ENCODE data around the gene NYAP1.
"Not testable (repeated sequence)": the region's sequence is repeated elsewhere in the genome, so short reads cannot be mapped to it uniquely, and the experiment has no call there.

Gene NYAP1

DNA sequence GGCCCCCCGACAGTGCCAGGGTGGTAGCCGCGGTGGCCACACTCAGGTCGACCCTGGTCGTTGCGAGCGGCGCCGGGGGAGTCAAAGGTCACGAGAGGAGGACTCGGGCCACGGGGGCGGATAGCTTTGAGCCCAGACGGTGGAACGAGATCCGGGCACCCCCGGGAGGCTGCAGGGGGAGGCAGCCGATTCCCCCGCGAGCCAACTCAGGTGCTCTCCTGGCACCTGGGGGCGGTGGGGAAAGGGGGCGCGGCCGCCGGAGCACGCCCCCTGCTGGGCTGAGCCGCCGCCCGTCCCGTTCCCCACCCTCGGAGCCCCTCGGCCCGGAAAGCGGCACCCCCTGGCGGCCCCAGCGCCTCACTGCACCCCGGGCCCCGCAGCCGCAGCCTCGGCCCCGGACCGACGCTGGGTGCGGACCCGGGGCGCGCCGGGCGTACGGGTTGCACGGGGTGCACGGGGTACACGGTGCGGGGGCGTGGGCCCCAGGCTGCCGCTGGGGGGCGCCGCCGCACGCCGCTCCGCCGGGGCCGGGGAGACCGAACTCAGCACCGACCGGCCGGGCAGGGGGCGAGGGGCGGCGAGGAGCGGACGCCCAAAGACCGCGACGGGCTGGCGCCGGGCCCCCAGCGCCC lies 521 bp upstream of the NYAP1 start:
- DNase-seq (ENCODE audit: low spot score): peak; percentile 83

DNA sequence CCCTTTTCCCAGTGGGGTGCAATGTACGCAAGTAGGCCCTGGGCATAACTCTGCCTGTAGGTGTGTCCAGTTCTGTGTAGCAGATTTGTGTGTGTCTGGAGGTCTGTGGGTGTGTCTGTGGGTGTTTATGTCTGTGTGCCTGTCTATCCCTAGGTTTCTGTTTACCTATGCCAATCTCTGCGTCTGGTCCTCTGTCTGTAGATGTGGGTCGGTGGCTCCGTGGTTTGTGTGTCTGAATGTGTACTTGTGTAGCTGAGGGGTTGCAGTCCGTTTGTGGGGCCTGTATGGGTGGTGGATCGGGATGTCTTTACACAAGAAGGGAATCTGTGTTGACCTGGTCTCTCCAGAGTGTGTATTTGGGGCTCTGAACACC lies 932 bp downstream of the NYAP1 start:
- no peak for DNase-seq (ENCODE audit: low spot score)

DNA sequence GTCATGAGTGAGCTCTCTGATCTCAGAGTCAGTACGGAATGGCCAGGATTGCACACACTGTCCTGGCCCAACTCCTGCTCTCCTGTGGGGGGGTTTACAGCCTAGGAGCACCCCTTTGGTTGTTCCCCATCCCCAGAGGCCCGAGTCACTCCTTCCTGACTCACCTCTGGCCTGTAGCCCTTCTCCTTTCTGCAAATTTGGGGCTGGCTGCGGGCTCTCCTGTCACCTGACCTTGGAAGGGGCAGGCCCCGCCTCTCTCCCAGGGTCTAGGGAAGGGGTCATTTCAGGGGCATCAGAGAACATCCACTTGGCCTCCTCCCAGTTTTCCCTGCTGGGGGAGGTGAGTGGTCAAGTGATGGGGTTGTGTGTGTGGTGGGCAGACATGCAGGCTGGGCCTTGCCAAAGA lies 1.7 kb downstream of the NYAP1 start:
- DNase-seq (ENCODE audit: low spot score): no peak

DNA sequence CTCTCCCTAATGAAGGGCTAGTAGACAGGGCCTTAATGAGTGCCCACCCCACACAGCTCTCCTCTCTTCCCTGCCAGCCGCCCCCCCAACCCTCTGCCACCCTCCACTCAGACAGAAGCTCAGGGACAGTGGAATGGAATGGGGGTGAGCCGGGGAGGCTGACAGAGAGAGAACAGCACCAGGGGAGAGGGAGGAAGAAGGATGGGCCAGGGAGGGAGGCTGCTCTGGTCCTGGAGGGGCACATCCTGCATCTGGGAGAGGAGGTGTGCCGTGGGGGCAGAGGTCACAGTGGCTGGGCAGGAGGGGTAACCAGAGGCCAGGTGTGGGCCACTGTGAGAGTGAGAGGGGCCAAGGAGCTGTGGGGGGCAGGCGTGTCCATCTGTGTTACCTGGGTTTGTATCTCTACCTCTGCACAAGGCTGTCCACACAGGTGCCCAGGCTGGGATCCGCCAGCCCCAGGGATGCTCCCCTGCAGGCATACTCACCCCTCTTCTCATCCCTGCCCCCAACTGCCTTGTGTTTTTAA lies 2.4 kb downstream of the NYAP1 start:
- no peak for DNase-seq (ENCODE audit: low spot score)

DNA sequence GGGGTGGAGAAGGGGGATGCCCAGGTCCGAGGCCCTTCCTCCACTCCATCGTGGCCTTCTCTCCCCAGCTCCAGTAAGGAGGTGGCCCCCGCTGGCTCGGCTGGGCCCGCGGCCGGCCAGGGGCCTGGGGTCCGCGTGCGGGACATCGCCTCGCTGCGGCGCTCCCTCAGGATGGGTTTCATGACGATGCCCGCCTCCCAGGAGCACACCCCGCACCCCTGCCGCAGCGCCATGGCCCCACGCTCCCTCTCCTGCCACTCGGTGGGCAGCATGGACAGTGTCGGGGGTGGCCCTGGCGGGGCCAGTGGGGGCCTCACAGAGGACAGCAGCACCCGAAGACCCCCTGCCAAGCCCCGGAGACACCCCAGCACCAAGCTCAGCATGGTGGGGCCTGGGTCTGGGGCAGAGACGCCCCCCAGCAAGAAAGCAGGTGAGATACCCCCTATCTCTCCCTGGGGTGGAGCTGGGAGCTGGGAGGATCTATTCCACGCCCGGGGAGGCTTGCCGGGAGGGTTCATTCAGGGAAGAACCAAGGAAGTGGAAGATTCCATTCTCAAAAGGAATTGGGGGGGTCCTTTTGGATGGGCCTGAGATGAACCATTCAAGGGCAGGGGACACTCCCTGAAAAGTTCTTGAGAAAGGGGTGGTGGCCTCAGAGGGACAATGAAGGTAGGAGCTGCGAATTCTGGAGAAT lies 3.2 kb downstream of the NYAP1 start:
- DNase-seq (ENCODE audit: low spot score): no peak

DNA sequence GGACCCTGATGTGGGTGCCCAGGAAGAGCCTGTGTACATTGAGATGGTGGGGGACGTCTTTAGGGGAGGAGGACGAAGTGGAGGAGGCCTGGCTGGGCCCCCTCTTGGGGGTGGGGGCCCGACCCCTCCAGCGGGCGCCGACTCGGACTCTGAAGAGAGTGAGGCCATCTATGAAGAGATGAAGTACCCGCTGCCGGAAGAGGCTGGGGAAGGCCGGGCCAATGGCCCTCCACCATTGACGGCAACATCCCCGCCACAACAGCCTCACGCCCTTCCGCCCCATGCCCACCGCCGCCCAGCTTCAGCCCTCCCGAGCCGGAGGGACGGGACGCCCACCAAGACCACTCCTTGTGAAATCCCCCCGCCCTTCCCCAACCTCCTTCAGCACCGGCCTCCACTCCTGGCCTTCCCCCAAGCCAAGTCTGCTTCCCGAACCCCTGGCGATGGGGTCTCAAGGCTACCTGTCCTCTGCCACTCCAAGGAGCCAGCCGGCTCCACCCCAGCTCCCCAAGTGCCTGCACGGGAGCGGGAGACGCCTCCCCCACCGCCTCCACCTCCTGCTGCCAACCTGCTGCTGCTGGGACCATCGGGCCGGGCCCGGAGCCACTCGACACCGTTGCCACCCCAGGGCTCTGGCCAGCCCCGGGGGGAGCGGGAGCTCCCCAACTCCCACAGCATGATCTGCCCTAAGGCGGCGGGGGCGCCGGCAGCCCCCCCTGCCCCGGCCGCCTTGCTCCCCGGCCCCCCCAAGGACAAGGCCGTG lies 4.8 kb downstream of the NYAP1 start:
- DNase-seq (ENCODE audit: low spot score): no peak

DNA sequence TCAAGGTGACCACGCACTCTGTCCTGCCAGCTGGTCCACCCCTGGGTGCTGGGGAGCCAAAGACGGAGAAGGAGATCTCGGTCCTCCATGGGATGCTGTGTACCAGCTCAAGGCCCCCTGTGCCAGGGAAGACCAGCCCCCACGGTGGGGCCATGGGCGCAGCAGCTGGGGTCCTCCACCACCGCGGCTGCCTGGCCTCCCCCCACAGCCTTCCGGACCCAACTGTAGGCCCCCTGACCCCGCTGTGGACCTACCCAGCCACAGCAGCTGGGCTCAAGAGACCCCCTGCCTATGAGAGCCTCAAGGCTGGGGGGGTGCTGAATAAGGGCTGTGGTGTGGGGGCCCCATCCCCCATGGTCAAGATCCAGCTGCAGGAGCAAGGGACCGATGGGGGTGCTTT lies 5.4 kb downstream of the NYAP1 start:
- DNase-seq (ENCODE audit: low spot score): no peak

DNA sequence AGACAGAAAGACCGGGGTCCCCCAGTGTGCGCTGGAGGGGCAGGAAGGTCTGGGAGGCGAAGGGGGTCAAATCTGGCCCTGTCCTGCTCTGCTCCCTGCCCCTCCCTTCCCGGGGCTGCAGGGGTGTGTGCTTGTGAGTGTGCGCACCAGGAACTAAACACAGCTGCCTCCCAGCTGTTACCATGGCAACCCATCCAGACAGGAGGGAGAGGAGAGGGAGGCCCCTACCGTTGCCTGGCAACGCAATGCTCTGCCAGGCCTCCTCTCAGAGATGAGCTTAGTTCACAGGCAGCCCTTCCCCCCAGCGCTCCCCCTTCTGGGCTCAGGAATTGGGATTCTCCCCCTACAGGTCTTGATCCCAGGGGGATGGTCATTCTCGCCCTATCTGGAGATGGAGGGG lies 6.1 kb downstream of the NYAP1 start:
- no peak for DNase-seq (ENCODE audit: low spot score)

DNA sequence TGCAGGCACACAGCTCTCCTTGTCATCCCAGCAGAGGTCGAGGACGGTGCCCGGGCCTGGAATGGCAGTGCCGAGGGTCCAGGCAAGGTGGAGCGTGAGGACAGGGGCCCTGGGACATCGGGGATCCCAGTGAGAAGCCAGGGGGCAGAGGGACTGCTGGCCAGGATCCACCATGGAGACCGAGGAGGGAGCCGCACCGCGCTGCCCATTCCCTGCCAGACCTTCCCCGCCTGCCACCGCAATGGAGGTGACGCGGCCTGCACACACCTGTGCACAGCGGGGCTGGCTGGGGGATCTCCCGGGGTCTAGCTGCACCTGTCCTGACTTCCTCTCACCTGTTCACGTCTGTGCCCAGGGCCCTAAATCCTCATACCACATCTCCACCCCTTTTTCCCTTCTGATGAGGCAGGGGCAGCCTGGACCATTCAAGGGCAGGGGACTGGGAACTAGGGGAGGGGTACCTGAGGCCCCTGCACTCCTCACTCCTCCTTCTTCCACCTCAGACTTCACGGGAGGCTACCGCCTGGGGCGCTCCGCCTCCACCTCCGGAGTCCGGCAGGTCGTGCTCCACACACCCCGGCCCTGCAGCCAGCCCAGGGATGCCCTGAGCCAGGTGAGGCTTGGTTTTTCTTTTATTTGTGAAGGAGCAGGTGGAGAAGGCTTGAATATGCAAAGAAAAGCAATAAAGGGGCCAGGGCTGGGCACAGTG lies 6.9 kb downstream of the NYAP1 start:
- DNase-seq (ENCODE audit: low spot score): no peak

DNA sequence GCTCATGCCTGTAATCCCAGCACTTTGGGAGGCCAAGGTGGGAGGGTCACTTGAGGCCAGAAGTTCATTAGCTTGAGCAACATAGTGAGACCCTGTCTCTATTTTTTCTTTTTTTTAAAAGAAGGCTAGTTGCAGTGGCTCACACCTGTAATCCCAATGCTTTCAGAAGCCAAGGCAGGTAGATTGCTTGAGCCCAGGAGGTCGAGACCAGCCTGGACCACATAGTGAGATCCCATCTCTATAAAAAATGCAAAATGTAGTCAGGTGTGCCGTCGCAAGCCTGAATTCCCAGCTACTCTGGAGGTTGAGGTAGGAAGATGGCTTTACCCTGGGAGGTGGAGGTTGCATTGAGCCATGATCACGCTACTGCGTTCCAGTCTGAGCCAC lies 7.5 kb downstream of the NYAP1 start:
- DNase-seq (ENCODE audit: low spot score): no peak

DNA sequence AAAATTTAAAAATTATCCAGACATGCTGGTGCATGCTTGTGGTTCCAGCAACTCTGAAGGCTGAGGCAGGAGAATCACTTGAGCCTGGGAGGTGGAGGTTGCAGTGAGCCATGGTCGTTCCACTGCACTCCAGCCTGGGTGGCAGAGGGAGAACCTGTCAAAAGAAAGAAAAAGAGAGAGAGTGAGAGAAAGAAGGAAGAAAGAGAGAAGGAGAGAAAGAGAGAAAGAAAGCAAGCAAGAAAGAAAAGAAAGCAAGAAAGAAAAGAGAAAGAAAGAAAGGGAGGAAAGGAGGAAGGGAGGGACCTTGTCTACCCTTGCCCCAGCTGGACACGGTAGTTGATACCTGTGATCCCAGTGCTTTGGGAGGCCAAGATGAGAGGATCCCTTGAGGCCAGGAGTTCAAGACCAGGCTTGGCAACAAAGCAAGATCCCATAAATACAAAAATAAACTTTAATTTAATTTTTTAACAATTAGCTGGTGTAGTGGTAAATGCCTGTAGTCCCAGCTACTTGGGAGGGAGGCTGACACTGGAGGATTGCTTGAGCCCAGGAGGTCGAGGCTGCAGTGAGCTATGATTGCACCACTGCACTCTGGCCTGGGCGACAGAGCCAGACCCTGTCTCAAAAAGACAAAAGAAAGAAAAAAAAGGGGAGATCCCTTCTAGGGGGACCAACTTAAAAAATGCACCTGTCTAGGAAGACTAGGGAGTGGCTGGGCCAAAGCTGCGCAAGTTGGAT lies 9.2 kb downstream of the NYAP1 start:
- no peak for DNase-seq (ENCODE audit: low spot score)

DNA sequence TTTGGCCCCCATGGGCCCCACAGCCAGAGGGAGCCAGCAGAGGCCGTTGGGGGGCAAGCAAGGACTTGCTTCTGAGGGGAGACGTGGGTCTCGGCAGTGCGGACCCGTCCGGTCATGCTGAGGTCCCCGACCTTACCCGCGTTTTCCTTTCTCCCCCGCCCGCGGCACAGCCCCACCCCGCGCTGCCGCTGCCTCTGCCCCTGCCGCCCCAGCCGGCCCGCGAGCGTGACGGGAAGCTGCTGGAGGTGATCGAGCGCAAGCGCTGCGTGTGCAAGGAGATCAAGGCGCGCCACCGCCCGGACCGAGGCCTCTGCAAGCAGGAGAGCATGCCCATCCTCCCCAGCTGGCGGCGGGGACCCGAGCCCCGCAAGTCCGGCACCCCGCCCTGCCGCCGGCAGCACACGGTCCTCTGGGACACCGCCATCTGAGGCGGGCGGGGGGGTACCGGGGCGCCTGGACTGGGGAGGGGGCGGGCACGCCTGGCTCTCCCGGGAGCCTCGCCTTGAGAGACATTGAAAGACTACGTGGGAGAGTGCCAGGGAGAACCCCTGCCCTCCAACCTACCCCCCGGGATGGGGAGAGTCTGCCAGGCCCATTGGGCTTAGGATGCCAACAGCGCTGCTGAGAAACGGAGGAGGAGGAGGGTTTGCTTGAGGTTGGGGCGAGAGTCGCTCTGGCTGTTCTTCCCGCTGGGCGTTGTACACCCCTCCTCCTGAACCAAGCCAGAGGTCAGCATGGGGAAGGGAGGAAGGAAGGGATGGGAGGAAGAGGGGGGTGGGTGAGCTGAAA lies 9.9 kb downstream of the NYAP1 start:
- DNase-seq (ENCODE audit: low spot score): no peak

DNA sequence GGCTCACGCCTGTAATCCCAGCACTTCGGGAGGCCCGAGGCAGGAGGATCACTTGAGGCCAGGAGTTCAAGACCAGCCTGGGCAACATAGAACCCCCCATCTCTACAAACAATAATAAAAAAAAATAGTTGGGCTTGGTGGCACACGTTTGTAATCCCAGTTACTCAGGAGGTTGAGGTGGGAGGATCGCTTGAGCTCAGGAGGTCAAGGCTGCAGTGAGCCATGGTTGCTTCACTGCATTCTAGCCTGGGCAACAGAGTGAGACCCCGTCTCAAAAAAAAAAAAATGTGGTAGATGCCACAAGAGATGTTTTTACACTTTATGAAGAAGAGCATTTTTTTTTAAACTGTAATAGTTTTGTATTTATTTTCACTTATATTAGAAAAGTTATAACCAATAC lies 12.8 kb downstream of the NYAP1 start:
- DNase-seq (ENCODE audit: low spot score): no peak

DNA sequence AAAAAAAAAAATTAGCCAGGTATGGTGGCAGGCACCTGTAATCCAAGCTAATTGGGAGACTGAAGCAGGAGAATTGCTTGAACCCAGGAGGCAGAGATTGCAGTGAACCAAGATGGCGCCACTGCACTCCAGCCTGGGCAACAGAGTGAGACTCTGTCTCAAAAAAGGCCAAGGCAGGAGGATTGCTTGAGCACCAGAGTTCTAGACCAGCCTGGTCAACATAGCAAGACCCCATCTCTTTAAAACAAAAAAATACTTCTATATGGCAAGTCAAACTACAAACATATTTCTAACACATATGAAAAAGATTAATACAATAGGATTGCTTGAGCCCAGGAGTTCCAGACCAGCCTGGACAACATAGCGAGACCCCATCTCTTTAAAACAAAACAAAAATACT lies 17.0 kb downstream of the NYAP1 start:
- DNase-seq (ENCODE audit: low spot score): not testable (repeated sequence)

DNA sequence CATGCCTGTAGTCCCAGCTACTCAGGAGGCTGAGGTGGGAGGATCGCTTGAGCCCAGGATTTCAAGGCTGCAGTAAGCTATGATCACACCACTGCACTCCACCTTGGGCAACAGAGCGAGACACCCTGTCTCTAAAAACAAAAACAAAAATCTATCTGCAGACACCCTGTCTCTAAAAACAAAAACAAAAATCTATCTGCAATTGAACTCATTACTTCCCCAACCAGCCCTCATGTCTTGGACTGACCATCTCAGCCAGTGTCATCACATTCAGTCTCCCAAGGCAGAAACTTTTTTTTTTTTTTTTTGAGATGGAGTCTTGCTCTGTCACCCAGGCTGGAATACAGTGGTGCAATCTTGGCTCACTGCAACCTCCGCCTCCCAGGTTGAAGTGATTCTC lies 20.3 kb downstream of the NYAP1 start:
- not testable (repeated sequence) for DNase-seq (ENCODE audit: low spot score)

DNA sequence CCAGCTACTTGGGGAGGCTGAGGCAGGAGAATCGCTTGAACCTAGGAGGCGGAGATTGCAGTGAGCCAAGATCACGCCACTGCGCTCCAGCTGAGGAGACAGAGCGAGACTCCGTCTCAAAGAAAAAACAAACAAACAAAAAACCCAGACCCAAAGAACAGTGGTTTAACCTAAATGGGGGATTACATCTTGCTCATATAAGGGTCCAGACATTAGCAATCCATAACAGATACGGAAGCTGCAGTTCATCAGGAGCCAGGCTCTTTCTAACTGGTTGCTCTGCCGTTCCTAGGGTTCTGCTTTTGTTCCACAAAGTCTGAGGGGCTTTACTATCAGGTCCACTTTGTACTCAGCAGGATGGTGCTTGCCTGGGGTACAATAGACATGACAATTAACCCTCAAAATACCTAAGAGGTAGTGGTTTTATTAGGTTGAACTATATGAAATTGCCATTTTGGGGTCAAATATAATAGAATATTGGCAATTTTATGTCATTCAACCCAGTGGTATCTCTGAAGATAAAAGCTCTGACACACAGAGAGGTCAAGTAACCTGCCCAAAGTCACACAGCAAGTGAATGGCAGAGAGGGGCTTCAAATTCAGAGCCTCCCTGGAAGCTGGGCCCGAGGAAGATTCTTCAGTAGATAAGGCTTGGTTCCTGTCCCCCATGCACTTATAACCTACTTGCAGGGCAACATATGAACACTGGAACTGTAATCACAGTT lies 21.3 kb downstream of the NYAP1 start:
- DNase-seq (ENCODE audit: low spot score): no peak

DNA sequence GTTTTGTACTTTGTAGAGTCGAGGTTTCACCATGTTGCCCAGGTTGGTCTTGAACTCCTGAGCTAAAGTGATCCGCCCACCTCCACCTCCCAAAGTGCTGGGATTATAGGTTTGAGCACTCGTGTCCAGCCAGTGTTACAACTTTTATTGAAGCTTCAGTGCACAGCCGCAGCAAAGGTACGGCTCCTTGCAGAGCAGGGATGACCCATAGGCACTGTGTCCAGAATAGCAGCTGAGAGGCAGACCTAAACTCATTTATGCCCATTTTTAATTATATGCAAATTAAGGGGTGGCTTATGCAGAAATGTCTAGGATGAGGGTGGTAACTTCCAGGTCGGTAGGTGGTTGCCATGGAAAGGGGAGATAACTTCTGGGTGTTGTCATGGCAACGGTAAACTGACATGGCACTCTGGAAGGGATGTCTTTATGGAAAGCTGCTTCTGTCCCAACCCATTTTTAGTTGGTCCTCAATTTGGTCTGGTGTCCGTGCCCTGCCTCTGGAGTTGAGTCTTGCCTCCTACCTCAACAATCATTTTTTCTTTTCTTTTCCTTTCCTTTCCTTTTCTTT lies 22.7 kb downstream of the NYAP1 start:
- DNase-seq (ENCODE audit: low spot score): no peak

DNA sequence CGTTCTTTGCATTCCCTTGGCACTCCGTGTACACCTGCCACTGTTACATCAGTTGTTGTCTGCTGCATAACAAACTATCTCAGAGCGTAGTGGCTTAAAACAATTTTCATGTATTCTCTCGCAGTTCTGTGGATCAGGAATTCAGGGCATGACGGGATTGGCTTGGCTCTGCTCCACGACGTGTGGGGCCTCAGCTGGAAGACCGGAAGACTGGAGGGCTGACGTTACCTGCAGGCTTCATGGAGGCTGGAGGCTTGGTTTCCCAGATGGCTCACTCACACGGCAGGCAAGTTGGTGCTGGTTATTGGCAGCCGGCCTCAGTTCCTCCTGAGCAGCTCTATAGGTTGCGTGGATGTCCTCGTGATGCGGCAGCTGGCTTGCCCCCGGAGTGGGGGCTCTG lies 25.5 kb downstream of the NYAP1 start:
- no peak for DNase-seq (ENCODE audit: low spot score)

DNA sequence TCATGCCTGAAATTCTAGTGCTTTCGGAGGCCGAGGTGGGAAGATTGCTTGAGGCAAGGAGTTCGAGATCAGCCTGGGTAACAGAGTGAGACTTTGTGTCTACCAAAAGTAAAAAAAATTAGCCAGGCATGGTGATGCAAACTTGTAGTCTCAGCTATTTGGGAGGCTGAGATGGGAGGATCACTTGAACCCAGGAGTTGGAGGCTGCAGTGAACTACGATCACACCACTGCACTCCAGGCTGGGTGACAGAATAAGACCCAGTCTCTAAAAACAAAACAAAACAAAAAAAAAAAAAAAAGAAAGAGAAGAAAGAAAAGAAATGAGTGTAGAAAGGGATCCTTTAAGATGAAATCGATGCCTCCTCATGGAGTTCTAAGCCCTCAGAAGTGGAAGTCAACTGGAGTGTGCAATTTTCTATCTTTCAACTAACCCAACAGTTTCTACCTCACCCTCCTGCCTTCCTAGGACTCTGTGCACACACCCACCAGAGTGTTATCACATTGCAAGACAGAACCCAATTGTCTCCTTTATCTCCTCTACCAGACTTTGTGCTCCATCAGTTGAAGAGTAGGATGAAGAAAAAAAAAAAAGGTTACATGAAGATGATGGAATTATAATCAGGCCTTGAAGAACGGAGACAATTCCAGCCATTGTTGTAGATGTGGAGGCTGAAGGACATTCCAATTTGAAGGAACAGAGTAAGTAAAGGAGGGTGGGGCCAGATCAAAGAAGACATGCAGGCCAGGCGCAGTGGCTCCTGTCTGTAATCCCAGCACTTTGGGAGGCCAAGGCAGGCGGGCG lies 26.9 kb downstream of the NYAP1 start:
- DNase-seq (ENCODE audit: low spot score): no peak

All from LoVo (cell line).